Measurements from ENCODE around the gene CDK3.
A peak's percentile ranks its signal among the peaks of the same experiment; 100 is the strongest.

The CDK3 gene

GRCh38 chr17:76003915-76004314 is 3.3 kb downstream of the CDK3 start:
- no peak overlapping the region for H3K4me3 ChIP-seq (replicated peaks; ENCODE audit: low read depth, low read length)
- no peak for DNase-seq (ENCODE audit: low read depth)
- TF ChIP-seq CTCF (IDR thresholded peaks at IDR 0.05; ENCODE audit: low read length, missing control alignments) = no peak

- H3K4me3 ChIP-seq (replicated peaks; ENCODE audit: low read depth, low read length) = no peak overlapping the region
- DNase-seq (ENCODE audit: low read depth) = no peak
- no peak for TF ChIP-seq CTCF (IDR thresholded peaks at IDR 0.05; ENCODE audit: low read length, missing control alignments)
Observed at GRCh38 chr17:76004750-76005262, 4.2 kb downstream of the CDK3 start.

GRCh38 chr17:76005263-76006149 is 4.9 kb downstream of the CDK3 start:
- no peak overlapping the region for H3K4me3 ChIP-seq (replicated peaks; ENCODE audit: low read depth, low read length)
- TF ChIP-seq CTCF (IDR thresholded peaks at IDR 0.05; ENCODE audit: low read length, missing control alignments) = peak; percentile 60
- DNase-seq (ENCODE audit: low read depth) = peak; percentile 71

- DNase-seq (ENCODE audit: low read depth) = no peak
- no peak overlapping the region for H3K4me3 ChIP-seq (replicated peaks; ENCODE audit: low read depth, low read length)
- no peak for TF ChIP-seq CTCF (IDR thresholded peaks at IDR 0.05; ENCODE audit: low read length, missing control alignments)
Observed at GRCh38 chr17:76007131-76007849, 6.6 kb downstream of the CDK3 start.

GRCh38 chr17:76007850-76008165 is 7.2 kb downstream of the CDK3 start:
- no peak for TF ChIP-seq CTCF (IDR thresholded peaks at IDR 0.05; ENCODE audit: low read length, missing control alignments)
- no peak for DNase-seq (ENCODE audit: low read depth)
- no peak overlapping the region for H3K4me3 ChIP-seq (replicated peaks; ENCODE audit: low read depth, low read length)

GRCh38 chr17:76008208-76008607 is 7.6 kb downstream of the CDK3 start:
- DNase-seq (ENCODE audit: low read depth) = no peak
- no peak overlapping the region for H3K4me3 ChIP-seq (replicated peaks; ENCODE audit: low read depth, low read length)
- TF ChIP-seq CTCF (IDR thresholded peaks at IDR 0.05; ENCODE audit: low read length, missing control alignments) = no peak
